SK-N-SH (cell line): Measurements from ENCODE around the gene FFAR3. TPM values are rescaled to one million over a fixed set of nuclear protein-coding genes. Genes with fewer than 3 reads are reported as not detected.

Source experiments
- CTCF ChIA-PET: fragments of 300-600, 350-600 bp; formaldehyde crosslinking; extraction: SDS; loops from one replicate; lab custom pipeline; 2021; lab: Yijun Ruan, JAX
- POLR2A ChIA-PET: fragments of 350-600 bp; sonication (Branson Sonifier 250); formaldehyde crosslinking; extraction: SDS; loops from one replicate; lab custom pipeline; 2020; ENCODE audit warnings: antibody characterized with exemption, inconsistent platforms; lab: Yijun Ruan, JAX
- DNase-seq: peaks from one replicate; pipeline ENCODE4 v3.0.0; 2012
- H2AFZ ChIP-seq: fragments of 200-600 bp; sonication (generic); 2 replicates; pipeline ENCODE4 v1.8.1; 2016; ENCODE audit warnings: antibody characterized with exemption, mild to moderate bottlenecking, low read depth
- H3F3A ChIP-seq: fragments of 200-600 bp; sonication (generic); replicated peaks from 2 replicates; pipeline ENCODE3; 2016; ENCODE audit warnings: antibody characterized with exemption, mild to moderate bottlenecking; ENCODE audit not compliant: insufficient read depth
- H3K27ac ChIP-seq, 2 experiments: fragments of 200-500 bp in 1 of 2; fragments of 200-600 bp in 1 of 2; sonication (Bioruptor generic) in 1 of 2; sonication (generic), shearing (Covaris generic) in 1 of 2; 2 replicates each; pipeline versions ENCODE4 v1.5.1 to v1.6.1; 2014 to 2016; ENCODE audit warnings: low read depth in 2 of 2, inconsistent platforms in 1 of 2, low read length in 1 of 2, mild to moderate bottlenecking in 1 of 2, mixed read lengths in 1 of 2
- H3K27me3 ChIP-seq: fragments of 200-600 bp; sonication (generic), shearing (Covaris generic); 2 replicates; pipeline ENCODE4 v1.6.1; 2016; ENCODE audit warnings: mixed run types; ENCODE audit not compliant: insufficient read depth
- H3K36me3 ChIP-seq, 2 experiments: fragments of 200-500 bp in 1 of 2; fragments of 200-600 bp in 1 of 2; sonication (Bioruptor generic) in 1 of 2; sonication (generic) in 1 of 2; replicated peaks in 1 of 2; 2 replicates each; pipeline versions ENCODE3 to v1.5.1; 2014 to 2016; ENCODE audit warnings: low read length in 1 of 2, mild to moderate bottlenecking in 1 of 2; ENCODE audit not compliant: insufficient read depth in 2 of 2, control insufficient read depth in 1 of 2
- H3K4me1 ChIP-seq, 2 experiments: fragments of 200-500 bp in 1 of 2; fragments of 200-600 bp in 1 of 2; sonication (Bioruptor generic) in 1 of 2; sonication (generic), shearing (Covaris generic) in 1 of 2; 2 replicates each; pipeline versions ENCODE4 v1.5.1 to v1.6.1; 2014 to 2016; ENCODE audit warnings: low read depth in 1 of 2, low read length in 1 of 2, mixed run types in 1 of 2; ENCODE audit not compliant: insufficient read depth in 2 of 2, control insufficient read depth in 1 of 2
- H3K4me2 ChIP-seq: fragments of 200-600 bp; sonication (generic), shearing (Covaris generic); 2 replicates; pipeline ENCODE4 v1.6.1; 2017; ENCODE audit warnings: mixed run types
- H3K4me3 ChIP-seq, 2 experiments: fragments of 200-500 bp in 1 of 2; fragments of 200-600 bp in 1 of 2; sonication (Bioruptor generic) in 1 of 2; sonication (generic), shearing (Covaris generic) in 1 of 2; 2 replicates each; pipeline versions ENCODE4 v1.5.1 to v1.8.1; 2014 to 2016; ENCODE audit warnings: low read depth in 2 of 2, inconsistent platforms in 1 of 2, low read length in 1 of 2, mild to moderate bottlenecking in 1 of 2, mixed read lengths in 1 of 2, moderate library complexity in 1 of 2
- H3K79me2 ChIP-seq: fragments of 200-600 bp; sonication (generic); 2 replicates; pipeline ENCODE4 v1.8.1; 2017; ENCODE audit warnings: mild to moderate bottlenecking; ENCODE audit not compliant: insufficient read depth
- H3K9ac ChIP-seq: fragments of 200-600 bp; sonication (generic); 2 replicates; pipeline ENCODE4 v1.6.1; 2017; ENCODE audit warnings: mixed run types
- H3K9me2 ChIP-seq: fragments of 200-600 bp; sonication (generic); 2 replicates; pipeline ENCODE4 v1.6.1; 2017; ENCODE audit warnings: mixed run types
- H3K9me3 ChIP-seq: fragments of 200-600 bp; sonication (generic); 2 replicates; pipeline ENCODE4 v1.6.1; 2017; ENCODE audit warnings: mixed run types, mild to moderate bottlenecking, moderate library complexity
- H4K20me1 ChIP-seq: fragments of 200-600 bp; sonication (generic); 2 replicates; pipeline ENCODE4 v1.6.1; 2017; ENCODE audit warnings: mild to moderate bottlenecking, mixed run types; ENCODE audit not compliant: insufficient read depth
- CHD2 ChIP-seq: fragments of 150-350 bp; IDR thresholded peaks from 2 replicates; pipeline ENCODE4 v1.6.1; 2018; ENCODE audit warnings: low read length; ENCODE audit not compliant: partially characterized antibody
- ELF1 ChIP-seq: IDR thresholded peaks from 2 replicates; pipeline ENCODE4 v1.4.0; 2012
- EP300 ChIP-seq, 2 experiments: IDR thresholded peaks; 2 replicates each; pipeline versions ENCODE4 v1.4.0 to v1.6.1; 2012; ENCODE audit warnings: borderline replicate concordance in 1 of 2, low read depth in 1 of 2, low read length in 1 of 2
- GABPA ChIP-seq: IDR thresholded peaks from 2 replicates; pipeline ENCODE4 v1.4.0; 2012; ENCODE audit warnings: low read depth, mild to moderate bottlenecking
- MEF2A ChIP-seq: IDR thresholded peaks from 2 replicates; pipeline ENCODE4 v1.4.0; 2012; ENCODE audit warnings: low read depth, borderline replicate concordance
- MXI1 ChIP-seq: IDR thresholded peaks from 2 replicates; pipeline ENCODE4 v1.6.1; 2012; ENCODE audit warnings: mild to moderate bottlenecking, low read depth, low read length, improper control_type of control experiment
- PBX3 ChIP-seq: IDR thresholded peaks from 2 replicates; pipeline ENCODE4; 2012
- SMC3 ChIP-seq: IDR thresholded peaks from 2 replicates; pipeline ENCODE4 v1.6.1; 2012; ENCODE audit warnings: low read depth, low read length, improper control_type of control experiment
- TAF1 ChIP-seq: IDR thresholded peaks from 2 replicates; pipeline ENCODE4 v1.6.1; 2012; ENCODE audit warnings: low read depth, mild to moderate bottlenecking, low read length, moderate library complexity, borderline replicate concordance
- TEAD4 ChIP-seq: IDR thresholded peaks from 2 replicates; pipeline ENCODE4 v1.4.0; 2012; ENCODE audit warnings: mild to moderate bottlenecking, borderline replicate concordance; ENCODE audit not compliant: insufficient read depth
- USF1 ChIP-seq: IDR thresholded peaks from 2 replicates; pipeline ENCODE4 v1.4.0; 2012; ENCODE audit warnings: low read depth, borderline replicate concordance
- WGBS: methylation state at CpG from one replicate; pipeline ENCODE4 v1.1.6; 2017; ENCODE audit warnings: low lambda C conversion rate; 5-methylcytosine and 5-hydroxymethylcytosine counted together
- polyA plus RNA-seq, 3 experiments: library from polyadenylated mRNA; depleted of rRNA; stranded (reverse); fragments of >200 nt; gene quantifications; 2 replicates each; pipeline ENCODE4 v1.2.3, GENCODE V29; 2012
- TF ChIP-seq, protein P1 (sequence below): fragments of 200-600 bp; sonication (generic); IDR thresholded peaks from 2 replicates; pipeline ENCODE4 v1.6.1; 2017; ENCODE audit warnings: antibody characterized with exemption, mild to moderate bottlenecking, moderate library complexity
- TF ChIP-seq, protein P2 (sequence below): IDR thresholded peaks from 2 replicates; pipeline ENCODE4 v1.6.1; 2012; ENCODE audit warnings: mild to moderate bottlenecking, low read depth, low read length, moderate library complexity
- TF ChIP-seq, protein P3 (sequence below): fragments of 150-350 bp; IDR thresholded peaks from 2 replicates; pipeline ENCODE4 v1.6.1; 2016; ENCODE audit warnings: mild to moderate bottlenecking, low read depth, low read length

FFAR3 gene
- polyA plus RNA-seq, 1 of the 3 experiments (the other 2 are of a cell fraction) = not detected

- TF ChIP-seq, protein P1, sequence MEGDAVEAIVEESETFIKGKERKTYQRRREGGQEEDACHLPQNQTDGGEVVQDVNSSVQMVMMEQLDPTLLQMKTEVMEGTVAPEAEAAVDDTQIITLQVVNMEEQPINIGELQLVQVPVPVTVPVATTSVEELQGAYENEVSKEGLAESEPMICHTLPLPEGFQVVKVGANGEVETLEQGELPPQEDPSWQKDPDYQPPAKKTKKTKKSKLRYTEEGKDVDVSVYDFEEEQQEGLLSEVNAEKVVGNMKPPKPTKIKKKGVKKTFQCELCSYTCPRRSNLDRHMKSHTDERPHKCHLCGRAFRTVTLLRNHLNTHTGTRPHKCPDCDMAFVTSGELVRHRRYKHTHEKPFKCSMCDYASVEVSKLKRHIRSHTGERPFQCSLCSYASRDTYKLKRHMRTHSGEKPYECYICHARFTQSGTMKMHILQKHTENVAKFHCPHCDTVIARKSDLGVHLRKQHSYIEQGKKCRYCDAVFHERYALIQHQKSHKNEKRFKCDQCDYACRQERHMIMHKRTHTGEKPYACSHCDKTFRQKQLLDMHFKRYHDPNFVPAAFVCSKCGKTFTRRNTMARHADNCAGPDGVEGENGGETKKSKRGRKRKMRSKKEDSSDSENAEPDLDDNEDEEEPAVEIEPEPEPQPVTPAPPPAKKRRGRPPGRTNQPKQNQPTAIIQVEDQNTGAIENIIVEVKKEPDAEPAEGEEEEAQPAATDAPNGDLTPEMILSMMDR = no peak
- TF ChIP-seq ELF1 = no peak
- TF ChIP-seq PBX3 = no peak
- TF ChIP-seq CHD2 = no peak
These were observed 29.4 kb upstream of the FFAR3 start, which contains the start of gene CD22 (continued) for GRCh38 chr19:35328851-35329285.

- H3K27me3 ChIP-seq = peaks cover 80% of the 10 kb centered on the region
- no peak for DNase-seq
- no peaks in the 10 kb centered on the region for H4K20me1 ChIP-seq
- no peaks in the 10 kb centered on the region for H3K79me2 ChIP-seq
- H3K4me1 ChIP-seq = no peaks in the 10 kb centered on the region
- no peak overlapping the region for H3K9ac ChIP-seq
- ChIA-PET POLR2A (no interaction called here), CTCF (no interaction called here)
- no peaks in the 10 kb centered on the region for H3F3A ChIP-seq
- H3K4me2 ChIP-seq = no peak overlapping the region
- TF ChIP-seq TAF1 (no peak), MEF2A (no peak), ELF1 (no peak), EP300 (IDR thresholded peaks at IDR 0.05; ENCODE audit: borderline replicate concordance in 1 of 2, low read depth in 1 of 2, low read length in 1 of 2) (no peak), MXI1 (no peak), GABPA (no peak), TEAD4 (no peak), SMC3 (no peak), USF1 (no peak)
- TF ChIP-seq, protein P2, sequence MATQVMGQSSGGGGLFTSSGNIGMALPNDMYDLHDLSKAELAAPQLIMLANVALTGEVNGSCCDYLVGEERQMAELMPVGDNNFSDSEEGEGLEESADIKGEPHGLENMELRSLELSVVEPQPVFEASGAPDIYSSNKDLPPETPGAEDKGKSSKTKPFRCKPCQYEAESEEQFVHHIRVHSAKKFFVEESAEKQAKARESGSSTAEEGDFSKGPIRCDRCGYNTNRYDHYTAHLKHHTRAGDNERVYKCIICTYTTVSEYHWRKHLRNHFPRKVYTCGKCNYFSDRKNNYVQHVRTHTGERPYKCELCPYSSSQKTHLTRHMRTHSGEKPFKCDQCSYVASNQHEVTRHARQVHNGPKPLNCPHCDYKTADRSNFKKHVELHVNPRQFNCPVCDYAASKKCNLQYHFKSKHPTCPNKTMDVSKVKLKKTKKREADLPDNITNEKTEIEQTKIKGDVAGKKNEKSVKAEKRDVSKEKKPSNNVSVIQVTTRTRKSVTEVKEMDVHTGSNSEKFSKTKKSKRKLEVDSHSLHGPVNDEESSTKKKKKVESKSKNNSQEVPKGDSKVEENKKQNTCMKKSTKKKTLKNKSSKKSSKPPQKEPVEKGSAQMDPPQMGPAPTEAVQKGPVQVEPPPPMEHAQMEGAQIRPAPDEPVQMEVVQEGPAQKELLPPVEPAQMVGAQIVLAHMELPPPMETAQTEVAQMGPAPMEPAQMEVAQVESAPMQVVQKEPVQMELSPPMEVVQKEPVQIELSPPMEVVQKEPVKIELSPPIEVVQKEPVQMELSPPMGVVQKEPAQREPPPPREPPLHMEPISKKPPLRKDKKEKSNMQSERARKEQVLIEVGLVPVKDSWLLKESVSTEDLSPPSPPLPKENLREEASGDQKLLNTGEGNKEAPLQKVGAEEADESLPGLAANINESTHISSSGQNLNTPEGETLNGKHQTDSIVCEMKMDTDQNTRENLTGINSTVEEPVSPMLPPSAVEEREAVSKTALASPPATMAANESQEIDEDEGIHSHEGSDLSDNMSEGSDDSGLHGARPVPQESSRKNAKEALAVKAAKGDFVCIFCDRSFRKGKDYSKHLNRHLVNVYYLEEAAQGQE = no peak
- TF ChIP-seq, protein P3, sequence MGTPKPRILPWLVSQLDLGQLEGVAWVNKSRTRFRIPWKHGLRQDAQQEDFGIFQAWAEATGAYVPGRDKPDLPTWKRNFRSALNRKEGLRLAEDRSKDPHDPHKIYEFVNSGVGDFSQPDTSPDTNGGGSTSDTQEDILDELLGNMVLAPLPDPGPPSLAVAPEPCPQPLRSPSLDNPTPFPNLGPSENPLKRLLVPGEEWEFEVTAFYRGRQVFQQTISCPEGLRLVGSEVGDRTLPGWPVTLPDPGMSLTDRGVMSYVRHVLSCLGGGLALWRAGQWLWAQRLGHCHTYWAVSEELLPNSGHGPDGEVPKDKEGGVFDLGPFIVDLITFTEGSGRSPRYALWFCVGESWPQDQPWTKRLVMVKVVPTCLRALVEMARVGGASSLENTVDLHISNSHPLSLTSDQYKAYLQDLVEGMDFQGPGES = no peak
- no peaks in the 10 kb centered on the region for H3K36me3 ChIP-seq
- no peak overlapping the region for H2AFZ ChIP-seq
- no peaks in the 10 kb centered on the region for H3K9me2 ChIP-seq
- H3K4me3 ChIP-seq = no peak overlapping the region
- WGBS = 4% methylated on average over 4 of the region's 4 CpGs
- no peak overlapping the region for H3K27ac ChIP-seq
- H3K9me3 ChIP-seq = no peaks in the 10 kb centered on the region
These were observed 28.9 kb upstream of the FFAR3 start for GRCh38 chr19:35329323-35329722.
